Measurements from ENCODE around the gene TTC39A.

The TTC39A gene

GRCh38 chr1:51241119-51241518 lies 89.2 kb downstream of the TTC39A start:
- Histone ChIP-seq H3K27ac (ENCODE audit: low read depth, low read length) (no peak overlapping the region), H3K9me3 (ENCODE audit: control insufficient read depth in 5 of 5, low read length in 5 of 5) (no peaks in the 10 kb centered on the region), H3K36me3 (ENCODE audit: control insufficient read depth in 5 of 5, insufficient read depth in 5 of 5, low read length in 5 of 5) (no peaks in the 10 kb centered on the region), H3K4me1 (ENCODE audit: control insufficient read depth in 5 of 5, insufficient read depth in 5 of 5, low read length in 5 of 5) (peaks cover 0 to 36% (median 32%) of the 10 kb centered on the region in 5 donors), H3K4me3 (ENCODE audit: low read depth in 1 of 5, low read length in 5 of 5) (no peak overlapping the region), H3K27me3 (ENCODE audit: control insufficient read depth in 5 of 5, insufficient read depth in 4 of 5, low read length in 5 of 5) (no peaks in the 10 kb centered on the region), H3K9ac (ENCODE audit: low read length in 5 of 5) (no peak overlapping the region)

- peak overlapping the region; percentile 33 for H3K27ac ChIP-seq (ENCODE audit: low read depth, low read length)
- H3K4me3 ChIP-seq (ENCODE audit: low read depth in 1 of 5, low read length in 5 of 5) = peak overlapping the region in 2 of 5 donors; percentile 6 to 18
- peaks cover 0 to 44% (median 38%) of the 10 kb centered on the region in 5 donors for H3K4me1 ChIP-seq (ENCODE audit: control insufficient read depth in 5 of 5, insufficient read depth in 5 of 5, low read length in 5 of 5)
Measured at GRCh38 chr1:51240084-51240483, 90.3 kb downstream of the TTC39A start.

GRCh38 chr1:51238034-51238403 lies 92.3 kb downstream of the TTC39A start:
- Histone ChIP-seq H3K36me3 (ENCODE audit: control insufficient read depth in 5 of 5, insufficient read depth in 5 of 5, low read length in 5 of 5) (no peaks in the 10 kb centered on the region), H3K4me3 (ENCODE audit: low read depth in 1 of 5, low read length in 5 of 5) (peak overlapping the region; percentile 96 to 99 (median 97)), H3K27me3 (ENCODE audit: control insufficient read depth in 5 of 5, insufficient read depth in 4 of 5, low read length in 5 of 5) (no peaks in the 10 kb centered on the region), H3K9me3 (ENCODE audit: control insufficient read depth in 5 of 5, low read length in 5 of 5) (no peaks in the 10 kb centered on the region), H3K27ac (ENCODE audit: low read depth, low read length) (peak overlapping the region; percentile 97), H3K9ac (ENCODE audit: low read length in 5 of 5) (peak overlapping the region; percentile 35 to 98 (median 42)), H3K4me1 (ENCODE audit: control insufficient read depth in 5 of 5, insufficient read depth in 5 of 5, low read length in 5 of 5) (peaks cover 0 to 48% (median 41%) of the 10 kb centered on the region in 5 donors)

More at GRCh38 chr1:51240084-51240483, 90.3 kb downstream of the TTC39A start:
- H3K36me3 ChIP-seq (ENCODE audit: control insufficient read depth in 5 of 5, insufficient read depth in 5 of 5, low read length in 5 of 5) = no peaks in the 10 kb centered on the region
- H3K9ac ChIP-seq (ENCODE audit: low read length in 5 of 5) = peak overlapping the region in 1 of 5 donors; percentile 36
- no peaks in the 10 kb centered on the region for H3K9me3 ChIP-seq (ENCODE audit: control insufficient read depth in 5 of 5, low read length in 5 of 5)
- no peaks in the 10 kb centered on the region for H3K27me3 ChIP-seq (ENCODE audit: control insufficient read depth in 5 of 5, insufficient read depth in 4 of 5, low read length in 5 of 5)

- no peaks in the 10 kb centered on the region for H3K27me3 ChIP-seq (ENCODE audit: control insufficient read depth in 5 of 5, insufficient read depth in 4 of 5, low read length in 5 of 5)
- peaks cover 0 to 48% (median 41%) of the 10 kb centered on the region in 5 donors for H3K4me1 ChIP-seq (ENCODE audit: control insufficient read depth in 5 of 5, insufficient read depth in 5 of 5, low read length in 5 of 5)
- no peaks in the 10 kb centered on the region for H3K36me3 ChIP-seq (ENCODE audit: control insufficient read depth in 5 of 5, insufficient read depth in 5 of 5, low read length in 5 of 5)
- peak overlapping the region; percentile 96 to 99 (median 97) for H3K4me3 ChIP-seq (ENCODE audit: low read depth in 1 of 5, low read length in 5 of 5)
- H3K27ac ChIP-seq (ENCODE audit: low read depth, low read length) = peak overlapping the region; percentile 97
- H3K9ac ChIP-seq (ENCODE audit: low read length in 5 of 5) = peak overlapping the region; percentile 96 to 99 (median 99)
- no peaks in the 10 kb centered on the region for H3K9me3 ChIP-seq (ENCODE audit: control insufficient read depth in 5 of 5, low read length in 5 of 5)
Measured at GRCh38 chr1:51237351-51238033, 92.9 kb downstream of the TTC39A start.
